ENCODE measurements around the gene SF3B3.

- no peak for TF ChIP-seq CTCF (IDR thresholded peaks at IDR 0.05)
- TF ChIP-seq EZH2 (IDR thresholded peaks at IDR 0.05; ENCODE audit: borderline replicate concordance, insufficient read depth, low read depth, low read length, poor library complexity, severe bottlenecking) = no peak
Measured at GRCh38 chr16:70576431-70577255, 53.0 kb downstream of the SF3B3 start.
